Measurements from ENCODE around the gene KRT73.

The KRT73 gene

DNA sequence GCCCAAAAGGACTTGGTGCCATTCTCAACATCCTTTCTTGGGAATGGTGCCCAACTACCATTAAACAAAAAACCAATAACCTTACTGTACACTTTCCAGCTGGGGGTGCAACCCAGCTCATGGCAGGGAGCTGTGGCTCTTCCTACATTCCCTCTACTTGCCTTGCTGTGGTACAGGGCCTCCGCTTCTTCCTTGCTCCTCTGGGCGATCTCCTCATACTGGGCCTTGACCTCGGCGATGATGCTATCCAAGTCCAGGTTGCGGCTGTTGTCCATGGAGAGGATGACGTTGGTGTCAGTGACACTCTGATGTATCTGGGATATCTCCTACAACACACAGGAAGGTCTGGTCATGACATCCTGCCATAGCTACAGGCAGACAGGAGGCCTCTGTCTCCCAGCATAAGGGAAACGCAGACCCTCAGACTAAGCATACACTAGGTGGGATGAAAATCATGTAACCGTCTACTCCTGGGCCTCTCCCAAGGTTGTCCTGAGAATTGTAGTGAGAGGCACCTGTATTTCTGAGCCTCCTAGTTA, 29.7 kb upstream of the KRT73 start:
- in situ Hi-C loops (cut with MboI; ENCODE audit: low pct_unique_long_range_greater_than_20kb, low sequenced_read_pairs), result no loop called here
- no peak for DNase-seq

DNA sequence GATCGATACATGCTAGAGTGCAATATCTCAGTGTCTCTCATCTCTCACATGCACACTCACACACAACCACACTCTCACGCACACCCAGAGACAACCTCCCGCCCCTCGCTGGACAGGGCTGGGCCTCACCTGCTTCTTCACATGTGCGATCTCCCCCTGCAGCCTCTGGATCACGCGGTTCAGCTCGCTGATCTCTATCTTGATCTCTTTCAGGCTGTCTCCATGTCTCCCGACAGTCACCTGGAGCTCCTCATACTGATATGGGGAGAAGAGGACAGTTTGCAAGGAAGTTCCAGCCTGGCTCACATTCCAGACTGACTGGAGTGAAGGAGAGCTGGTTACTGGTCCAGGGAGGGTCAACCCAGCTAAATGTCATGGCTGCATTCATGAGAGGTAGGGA, 29.2 kb upstream of the KRT73 start:
- no peak for DNase-seq
- in situ Hi-C loops (cut with MboI; ENCODE audit: low pct_unique_long_range_greater_than_20kb, low sequenced_read_pairs), result no loop called here

DNA sequence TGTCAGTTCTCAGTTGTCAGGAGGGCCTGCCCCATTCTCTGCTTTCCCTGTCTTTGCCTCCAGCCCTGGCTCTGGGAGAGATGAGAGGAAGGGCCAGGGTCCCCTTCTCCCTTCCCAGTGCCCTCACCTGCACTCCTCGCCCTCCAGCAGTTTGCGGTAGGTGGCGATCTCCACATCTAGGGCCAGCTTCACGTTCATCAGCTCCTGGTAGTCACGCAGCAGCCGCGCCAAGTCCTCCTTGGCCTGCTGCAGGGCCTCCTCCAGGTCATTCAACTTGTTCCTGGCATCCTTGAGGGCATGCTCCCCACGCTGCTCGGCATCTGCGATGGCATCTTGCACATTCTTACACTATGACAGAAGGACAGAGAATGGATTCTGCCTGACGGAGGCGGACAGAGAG, 28.3 kb upstream of the KRT73 start:
- in situ Hi-C loops (cut with MboI; ENCODE audit: low pct_unique_long_range_greater_than_20kb, low sequenced_read_pairs), result no loop called here

DNA sequence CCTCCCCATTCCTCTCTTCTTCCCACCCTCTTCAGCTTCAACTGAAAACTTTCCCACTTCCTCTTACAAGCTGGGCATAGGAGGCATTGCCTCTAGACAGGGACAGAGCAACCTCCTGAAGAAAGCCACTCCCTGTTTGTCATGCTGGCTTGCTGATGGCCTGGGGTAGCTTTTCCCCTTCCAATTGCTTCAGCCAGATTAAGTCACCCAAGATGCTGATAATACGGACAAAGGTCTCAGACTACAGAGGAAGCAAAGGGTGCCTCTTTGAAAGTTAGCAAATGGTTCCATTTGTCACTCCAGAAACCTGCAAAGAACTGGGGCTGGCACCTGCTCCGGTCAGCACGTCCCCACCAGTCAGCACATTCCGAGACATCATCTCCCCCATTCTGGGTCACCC, 27.6 kb upstream of the KRT73 start:
- in situ Hi-C loops (cut with MboI; ENCODE audit: low pct_unique_long_range_greater_than_20kb, low sequenced_read_pairs), result no loop called here
- no peak for DNase-seq

More for the DNA sequence above, 28.3 kb upstream of the KRT73 start:
- DNase-seq, result no peak

DNA sequence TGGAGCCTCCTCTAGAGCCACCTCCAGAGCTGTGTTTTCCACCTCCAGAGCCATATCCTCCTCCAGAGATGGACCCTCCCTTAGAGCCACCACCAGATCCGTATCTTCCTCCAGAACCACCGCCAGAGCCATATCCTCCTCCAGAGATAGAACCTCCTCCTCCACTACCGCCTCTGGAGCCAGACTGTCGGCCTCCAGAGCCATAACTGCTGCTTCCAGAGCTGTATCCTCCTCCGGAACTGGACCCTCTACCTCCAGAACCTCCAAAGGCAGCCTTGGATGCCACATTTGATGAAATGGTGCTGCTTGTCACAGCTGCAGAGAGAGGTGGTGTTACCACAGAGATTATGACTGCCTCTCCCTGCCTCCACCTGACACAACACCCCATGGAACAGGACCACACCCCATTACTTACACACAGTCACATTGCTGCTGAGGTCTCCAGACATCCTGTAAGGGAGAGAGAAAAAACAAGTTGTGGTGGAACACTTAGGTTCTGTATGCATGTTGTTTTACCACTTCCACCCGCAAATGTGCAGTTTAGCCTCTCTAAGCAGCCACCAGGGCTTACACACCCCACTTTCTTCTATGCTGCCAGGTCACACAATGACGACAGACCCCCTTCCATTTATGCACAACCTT, 26.9 kb upstream of the KRT73 start:
- DNase-seq, result no peak
- in situ Hi-C loops (cut with MboI; ENCODE audit: low pct_unique_long_range_greater_than_20kb, low sequenced_read_pairs), result no loop called here

DNA sequence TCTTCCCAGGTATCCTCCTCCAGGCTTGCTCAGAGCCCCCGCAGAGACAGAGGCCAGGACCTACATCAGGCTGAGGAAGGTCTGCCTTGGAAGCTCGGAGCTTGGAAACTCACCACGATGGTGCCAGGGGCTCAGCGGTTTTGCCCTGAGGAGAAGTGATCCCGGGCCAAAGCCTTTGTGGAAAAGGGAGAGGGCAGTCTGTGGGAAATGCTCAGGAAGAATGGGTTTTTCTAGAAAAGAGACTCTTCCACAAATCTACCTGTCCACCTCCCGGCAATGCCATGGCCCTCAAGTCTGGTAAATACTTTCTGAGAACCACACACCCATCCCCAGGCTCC, 25.7 kb upstream of the KRT73 start:
- in situ Hi-C loops (cut with MboI; ENCODE audit: low pct_unique_long_range_greater_than_20kb, low sequenced_read_pairs), result no loop called here
- no peak for DNase-seq

DNA sequence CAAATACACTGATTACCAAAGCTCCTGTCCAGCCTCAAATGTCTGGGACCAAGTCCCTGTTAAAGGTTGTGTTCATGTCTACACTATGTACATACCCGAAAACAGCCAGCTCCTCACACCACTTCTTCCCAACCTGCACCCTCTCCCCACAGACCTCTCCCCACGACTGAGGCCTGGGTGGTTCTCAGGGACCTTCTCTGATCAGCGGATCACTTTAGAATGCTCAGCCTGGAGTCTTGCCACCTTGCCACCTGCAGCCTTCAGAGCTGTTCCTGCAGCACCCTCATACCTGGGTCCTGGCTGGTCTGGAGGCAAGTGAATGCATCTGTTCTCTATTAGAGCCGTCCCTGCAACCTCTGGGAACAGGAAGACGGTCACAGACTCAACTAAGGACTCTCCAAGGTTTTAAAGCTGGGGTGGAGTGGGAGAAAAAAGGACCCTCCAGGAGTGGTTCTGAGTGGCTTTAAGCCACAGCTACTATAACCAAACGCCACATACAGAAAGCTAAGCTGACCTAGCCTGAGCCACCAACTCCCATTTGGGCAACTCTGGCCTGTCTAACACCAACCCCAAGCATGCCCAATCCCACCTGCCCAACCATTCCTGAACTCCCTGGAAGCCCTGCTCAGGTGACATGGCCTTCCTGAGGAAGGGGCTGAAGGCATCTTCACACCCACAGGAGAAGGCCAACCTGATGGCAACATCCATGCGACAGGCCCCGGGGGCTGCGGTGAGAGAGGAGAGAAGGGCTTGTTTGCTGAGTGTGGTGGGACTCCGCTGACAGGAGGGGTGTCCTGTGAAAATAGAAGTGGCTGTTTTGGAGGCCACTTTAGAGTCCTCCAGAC, 25.1 kb upstream of the KRT73 start:
- in situ Hi-C loops (cut with MboI; ENCODE audit: low pct_unique_long_range_greater_than_20kb, low sequenced_read_pairs), result no loop called here
- DNase-seq, result no peak

DNA sequence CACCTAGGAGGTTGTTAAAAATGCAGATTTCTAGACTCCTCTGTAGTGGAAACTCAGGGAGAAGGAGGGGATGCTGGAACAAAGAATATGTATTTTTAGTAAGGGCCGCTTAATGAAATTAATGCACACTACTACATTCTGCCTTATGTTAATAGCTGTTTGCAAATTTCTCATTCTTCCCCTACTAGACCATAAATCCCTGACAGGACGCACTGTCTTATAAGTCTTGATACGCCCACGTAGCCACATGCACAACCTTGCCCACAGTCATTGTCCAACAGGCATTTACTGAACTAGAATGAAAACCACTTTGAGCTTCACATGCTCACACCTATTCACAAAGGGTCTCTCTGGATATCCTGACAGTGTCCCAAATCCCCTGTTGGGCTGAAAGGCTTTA, 23.1 kb upstream of the KRT73 start:
- DNase-seq, result no peak
- in situ Hi-C loops (cut with MboI; ENCODE audit: low pct_unique_long_range_greater_than_20kb, low sequenced_read_pairs), result no loop called here

DNA sequence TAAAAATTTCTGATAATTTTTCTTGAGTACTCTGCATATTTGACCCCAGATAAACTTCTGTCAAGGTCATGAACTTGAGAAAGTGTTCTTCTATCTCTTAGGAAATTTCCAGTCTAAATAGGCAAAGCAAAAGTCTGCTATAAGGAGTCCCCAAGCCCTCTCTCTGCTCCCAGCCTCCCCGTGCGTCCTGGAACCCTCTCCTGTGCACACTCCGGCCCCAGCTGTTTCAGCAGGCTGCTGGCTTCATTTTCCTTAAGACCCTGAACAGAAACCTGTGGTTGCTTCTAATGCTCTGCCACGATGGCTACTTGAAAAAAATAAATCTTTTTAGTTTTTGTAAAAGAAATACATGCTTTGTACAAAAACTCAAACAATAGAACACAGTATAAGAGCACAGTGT, 18.9 kb upstream of the KRT73 start:
- DNase-seq, result no peak
- in situ Hi-C loops (cut with MboI; ENCODE audit: low pct_unique_long_range_greater_than_20kb, low sequenced_read_pairs), result no loop called here

DNA sequence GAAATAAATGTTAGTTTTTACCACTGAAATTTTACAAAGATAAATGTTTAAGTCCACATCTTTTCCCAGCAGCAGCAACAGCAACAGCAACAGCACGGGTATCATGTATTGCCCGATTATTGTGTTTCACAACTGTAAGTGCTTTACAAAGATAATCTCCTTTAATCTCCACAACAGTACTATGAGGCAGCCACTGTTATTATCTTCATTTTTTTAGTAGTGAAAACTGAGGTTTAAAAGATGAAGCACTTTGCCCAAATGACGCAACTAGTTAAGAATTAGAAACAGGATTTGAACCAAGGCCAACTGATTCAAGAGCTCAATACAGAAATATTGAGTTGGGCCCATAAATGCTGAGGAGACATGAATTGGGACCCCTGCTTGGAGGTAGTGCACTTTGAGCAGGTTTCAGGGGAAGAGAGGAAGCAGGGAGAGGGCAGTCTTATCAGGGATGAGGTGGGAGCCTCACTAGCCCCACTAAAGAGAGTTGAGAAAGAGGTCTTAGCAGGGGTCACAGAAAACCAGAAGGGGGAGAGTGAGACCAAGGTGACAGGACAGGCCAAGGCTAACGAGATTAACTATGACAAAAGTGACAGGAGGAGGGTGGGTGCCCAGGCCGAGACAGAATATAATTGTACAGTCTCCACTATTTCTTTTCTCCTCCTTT, 18.4 kb upstream of the KRT73 start:
- in situ Hi-C loops (cut with MboI; ENCODE audit: low pct_unique_long_range_greater_than_20kb, low sequenced_read_pairs), result no loop called here
- DNase-seq, result no peak

DNA sequence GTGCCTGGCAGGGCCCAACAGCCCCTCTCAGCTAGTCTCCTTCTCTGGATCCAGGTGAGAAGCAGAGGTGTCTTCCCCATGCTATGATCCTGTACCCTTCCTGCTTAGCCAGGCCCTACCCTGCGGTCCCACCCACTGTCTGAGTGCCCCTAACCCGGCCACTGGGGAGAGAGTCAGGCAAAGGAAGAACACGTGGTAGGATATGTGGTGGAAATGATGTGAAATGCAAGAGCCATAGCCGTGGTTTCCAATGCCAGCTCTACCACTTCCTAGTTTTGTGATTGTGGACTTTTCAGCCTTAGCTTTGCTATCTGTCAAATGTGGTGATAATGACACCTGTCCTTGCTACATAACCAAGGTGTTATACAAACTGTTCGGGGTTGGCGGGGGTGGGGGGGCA, 17.8 kb upstream of the KRT73 start:
- in situ Hi-C loops (cut with MboI; ENCODE audit: low pct_unique_long_range_greater_than_20kb, low sequenced_read_pairs), result no loop called here
- DNase-seq, result no peak

DNA sequence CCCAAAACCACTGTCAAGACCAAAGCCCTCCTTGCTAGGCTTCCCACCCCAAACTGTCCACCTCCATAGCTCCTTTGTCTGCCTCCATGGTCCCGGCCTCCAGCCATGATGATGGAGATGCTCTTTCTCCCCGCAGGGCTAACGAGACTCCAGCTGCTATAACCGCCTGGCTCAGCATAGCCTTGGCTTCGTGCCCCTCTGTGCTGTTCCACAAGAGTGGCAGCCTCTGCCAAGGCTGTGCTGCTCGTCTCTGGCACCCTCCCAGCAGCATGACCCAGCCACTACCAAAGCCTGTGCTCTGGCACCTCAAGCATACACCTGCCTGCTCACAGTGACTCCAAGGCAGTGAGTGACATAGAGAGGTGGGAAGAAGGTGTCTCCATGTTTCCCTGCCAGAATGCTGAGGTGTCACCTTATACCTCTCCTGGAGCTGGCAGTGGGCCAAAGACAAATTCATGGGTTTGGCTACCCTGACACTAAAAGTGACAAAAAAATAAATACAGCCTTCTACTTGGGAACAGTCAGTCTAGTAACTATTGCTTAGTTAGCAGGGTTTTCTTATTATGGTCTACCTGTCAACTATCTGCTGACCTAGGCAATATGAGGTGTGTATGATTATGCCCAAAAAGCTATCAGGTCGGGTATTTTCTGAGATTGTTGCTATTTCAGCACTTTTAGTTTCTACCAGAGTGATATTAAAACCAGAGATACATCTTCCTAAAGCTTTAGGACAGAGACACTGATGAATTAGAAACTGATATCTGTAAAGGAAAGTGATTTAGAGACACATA, 16.1 kb upstream of the KRT73 start:
- DNase-seq, result no peak
- in situ Hi-C loops (cut with MboI; ENCODE audit: low pct_unique_long_range_greater_than_20kb, low sequenced_read_pairs), result no loop called here

DNA sequence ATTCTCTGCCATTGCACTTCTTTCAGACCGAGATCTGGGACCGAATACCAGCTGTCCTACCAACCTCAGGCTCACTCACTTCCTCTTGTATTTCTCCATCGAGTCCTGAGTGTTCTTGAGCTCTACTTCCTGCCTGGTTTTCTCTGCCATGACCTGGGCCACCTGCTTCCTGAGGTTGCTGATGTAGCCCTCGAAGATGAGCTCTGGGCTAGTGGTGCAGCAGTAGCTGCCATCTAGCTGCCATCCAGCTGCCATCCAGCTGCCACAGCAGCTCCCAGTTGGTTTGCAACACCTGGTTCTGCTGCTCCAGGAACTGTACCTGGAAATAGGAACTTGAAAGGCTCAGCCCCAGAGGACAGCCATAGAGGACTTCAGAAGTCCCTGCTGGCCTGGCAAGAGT, 15.0 kb upstream of the KRT73 start:
- in situ Hi-C loops (cut with MboI; ENCODE audit: low pct_unique_long_range_greater_than_20kb, low sequenced_read_pairs), result no loop called here
- peak; percentile 60 for DNase-seq

DNA sequence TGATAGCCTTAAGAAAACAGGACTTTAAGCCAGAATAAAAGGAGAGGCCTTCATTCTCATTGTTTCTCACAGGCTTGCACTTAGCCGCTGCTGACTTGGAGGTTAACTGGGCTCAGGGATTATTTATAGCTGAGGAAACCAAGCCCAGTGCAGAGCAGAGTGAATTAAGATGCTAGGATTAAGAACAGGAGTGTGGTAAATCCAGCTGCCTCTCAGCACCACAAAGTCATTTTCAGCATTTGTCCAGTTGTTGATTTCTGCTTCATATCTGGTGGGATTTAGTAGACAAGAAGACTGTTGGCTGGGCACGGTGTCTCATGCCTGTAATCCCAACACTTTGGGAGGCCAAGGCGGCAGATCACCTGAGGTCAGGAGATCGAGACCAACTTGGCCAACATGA, 14.3 kb upstream of the KRT73 start:
- no peak for DNase-seq
- in situ Hi-C loops (cut with MboI; ENCODE audit: low pct_unique_long_range_greater_than_20kb, low sequenced_read_pairs), result no loop called here

DNA sequence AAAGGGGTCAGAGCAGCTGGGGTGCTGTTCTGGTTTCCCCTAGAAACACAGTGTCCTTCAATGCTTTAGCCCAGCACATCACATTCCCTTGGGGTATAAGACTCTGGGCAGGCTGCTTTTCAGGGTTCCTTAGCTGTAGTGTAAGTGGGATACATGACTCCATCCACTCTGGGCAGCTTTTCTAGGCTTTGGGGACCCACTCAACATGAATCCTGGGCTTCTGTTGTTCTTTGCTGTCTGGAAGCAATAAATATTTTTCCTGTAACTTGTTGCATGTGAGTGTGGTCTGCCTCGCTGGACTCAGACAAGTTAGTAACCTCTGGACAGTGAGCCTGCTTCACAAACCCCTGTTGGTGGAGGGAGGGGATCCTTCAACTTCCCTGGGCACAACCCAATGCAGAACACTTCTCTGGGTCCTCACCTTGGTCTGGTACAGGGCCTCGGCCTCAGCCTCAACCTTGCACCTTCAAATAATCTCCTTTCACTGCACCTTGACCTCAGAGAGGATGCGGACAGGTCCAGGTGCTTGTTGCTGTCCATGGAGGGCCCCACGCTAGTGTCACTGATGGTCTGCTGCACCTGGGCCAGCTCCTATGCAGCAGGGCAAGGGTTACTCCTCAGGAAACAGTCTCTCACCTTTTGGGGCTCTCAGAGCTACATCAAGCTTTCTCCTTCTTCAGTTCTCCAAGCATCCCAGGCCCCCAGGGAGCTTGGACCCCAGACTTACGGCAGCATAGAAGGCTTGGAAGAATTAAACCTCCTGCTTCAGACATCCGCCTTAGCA, 13.5 kb upstream of the KRT73 start:
- no peak for DNase-seq
- in situ Hi-C loops (cut with MboI; ENCODE audit: low pct_unique_long_range_greater_than_20kb, low sequenced_read_pairs), result no loop called here

DNA sequence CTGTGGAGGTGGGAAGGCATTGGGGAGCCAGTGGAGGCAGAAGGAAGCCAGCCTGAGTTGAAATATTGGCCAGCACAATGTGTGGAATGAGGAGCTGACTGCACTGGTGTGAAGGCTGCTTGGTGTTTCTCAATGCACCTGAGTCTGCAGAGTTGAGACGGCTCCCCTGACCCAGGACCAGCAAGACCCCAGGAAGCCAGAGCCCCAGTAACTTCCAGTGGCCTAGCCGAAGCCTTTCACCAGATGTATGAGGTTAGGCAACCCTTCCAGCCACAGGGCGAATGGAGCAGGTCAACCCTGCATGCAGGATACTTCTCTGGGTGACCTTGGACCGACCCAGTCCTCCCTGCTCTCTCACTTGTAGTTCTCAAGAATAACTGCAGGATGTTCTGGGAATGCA, 12.9 kb upstream of the KRT73 start:
- DNase-seq, result no peak
- in situ Hi-C loops (cut with MboI; ENCODE audit: low pct_unique_long_range_greater_than_20kb, low sequenced_read_pairs), result no loop called here

DNA sequence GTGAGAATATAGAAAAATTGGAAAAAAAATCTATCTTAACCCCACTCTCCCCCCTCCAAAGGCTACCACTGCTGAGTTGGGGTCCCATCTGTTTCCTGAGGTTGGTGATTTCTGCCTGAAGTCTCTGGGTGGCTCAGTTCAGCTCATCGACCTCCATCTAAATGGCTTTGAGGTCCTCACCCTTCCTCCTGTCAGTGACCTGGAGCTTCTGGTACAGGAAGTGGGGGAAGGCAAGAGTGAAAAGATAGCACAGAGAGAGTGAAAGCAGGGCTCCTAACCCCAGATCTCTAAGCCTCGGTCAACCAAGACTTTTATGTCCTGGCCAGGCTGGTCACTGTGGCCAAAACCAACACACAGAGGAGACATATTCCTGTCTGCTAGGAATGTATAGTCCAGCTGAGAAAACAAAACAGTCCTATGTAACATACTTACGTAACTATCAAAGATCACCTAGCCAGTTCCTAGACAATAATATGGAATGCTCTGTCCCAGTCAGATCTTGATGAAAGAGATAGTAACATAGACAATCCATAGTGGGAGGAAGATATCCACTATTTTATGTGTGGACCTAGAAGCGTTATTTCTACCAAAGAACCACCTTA, 12.3 kb upstream of the KRT73 start:
- in situ Hi-C loops (cut with MboI; ENCODE audit: low pct_unique_long_range_greater_than_20kb, low sequenced_read_pairs), result no loop called here
- DNase-seq, result no peak

DNA sequence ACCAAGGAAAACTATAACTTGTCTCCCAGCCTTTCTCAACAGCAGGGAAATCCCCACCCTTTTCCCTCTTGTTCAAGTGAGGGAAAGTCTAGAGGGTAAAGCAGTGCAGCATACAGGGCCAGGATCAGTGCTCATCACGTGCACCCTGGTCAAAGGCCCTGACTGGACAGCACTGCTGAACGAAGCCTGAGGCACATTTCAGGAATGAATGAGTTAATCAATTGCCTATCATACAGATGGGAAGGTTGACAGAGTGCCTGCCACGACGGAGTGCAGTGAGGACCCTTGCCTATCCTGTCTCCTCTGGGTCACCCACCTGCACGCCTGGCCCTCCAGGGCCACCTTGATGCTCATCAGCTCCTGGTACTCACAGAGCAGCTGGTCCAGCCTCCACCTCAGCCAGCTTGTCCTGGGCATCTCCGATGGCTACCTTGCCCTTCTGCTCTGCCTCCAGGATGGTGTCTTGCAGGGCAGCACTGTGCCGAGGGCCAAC, 11.7 kb upstream of the KRT73 start:
- DNase-seq, result no peak
- in situ Hi-C loops (cut with MboI; ENCODE audit: low pct_unique_long_range_greater_than_20kb, low sequenced_read_pairs), result no loop called here

Data from KBM-7 (cell line).